H9 (cell line): ENCODE data around the gene OMA1. TPM values are rescaled to one million over a fixed set of nuclear protein-coding genes. Genes with fewer than 3 reads are reported as not detected.

Experiments
- DNase-seq: peaks from one replicate; pipeline ENCODE4 v3.0.0-alpha.2; 2017
- H2AFZ ChIP-seq: one replicate; pipeline ENCODE4 v1.6.1; 2013; ENCODE audit warnings: mild to moderate bottlenecking, low read length, control low read depth, moderate library complexity
- H2AK5ac ChIP-seq: 2 replicates; pipeline ENCODE4 v1.6.1; 2013; ENCODE audit warnings: low read length, control low read depth, mixed read lengths; ENCODE audit not compliant: insufficient read length
- H2BK120ac ChIP-seq: one replicate; pipeline ENCODE4 v1.6.1; 2013; ENCODE audit warnings: low read depth, mild to moderate bottlenecking, low read length, control low read depth, inconsistent platforms; ENCODE audit not compliant: poor library complexity, severe bottlenecking
- H2BK12ac ChIP-seq: 2 replicates; pipeline ENCODE4 v1.6.1; 2013; ENCODE audit warnings: low read length, control low read depth, mixed read lengths, low read depth; ENCODE audit not compliant: insufficient read length
- H2BK15ac ChIP-seq: 2 replicates; pipeline ENCODE4 v1.6.1; 2013; ENCODE audit warnings: low read depth, low read length, control low read depth
- H2BK20ac ChIP-seq: one replicate; pipeline ENCODE4 v1.6.1; 2013; ENCODE audit warnings: low read depth, mild to moderate bottlenecking, low read length, control low read depth, inconsistent platforms; ENCODE audit not compliant: poor library complexity, severe bottlenecking
- H2BK5ac ChIP-seq: 2 replicates; pipeline ENCODE4 v1.6.1; 2013; ENCODE audit warnings: low read length, control low read depth, mixed read lengths; ENCODE audit not compliant: insufficient read length
- H3K14ac ChIP-seq: 2 replicates; pipeline ENCODE4 v1.6.1; 2013; ENCODE audit warnings: low read length, control low read depth; ENCODE audit not compliant: insufficient read depth
- H3K18ac ChIP-seq: 2 replicates; pipeline ENCODE4 v1.6.1; 2013; ENCODE audit warnings: low read depth, mild to moderate bottlenecking, mixed read lengths, low read length, control low read depth; ENCODE audit not compliant: insufficient read length
- H3K23ac ChIP-seq: 2 replicates; pipeline ENCODE4 v1.6.1; 2013; ENCODE audit warnings: low read length, control low read depth, mixed read lengths, low read depth; ENCODE audit not compliant: insufficient read length
- H3K23me2 ChIP-seq: 2 replicates; pipeline ENCODE4 v1.6.1; 2013; ENCODE audit warnings: low read depth, mild to moderate bottlenecking, mixed read lengths, low read length, control low read depth; ENCODE audit not compliant: insufficient read length, poor library complexity, severe bottlenecking
- H3K27ac ChIP-seq: 2 replicates; pipeline ENCODE4 v1.5.1; 2013; ENCODE audit warnings: low read length, control low read depth, mixed read lengths, low read depth; ENCODE audit not compliant: insufficient read length
- H3K27me3 ChIP-seq: 2 replicates; pipeline ENCODE4 v1.6.1; 2013; ENCODE audit warnings: low read length, control low read depth, inconsistent platforms; ENCODE audit not compliant: insufficient read depth
- H3K4ac ChIP-seq: 2 replicates; pipeline ENCODE4 v1.6.1; 2013; ENCODE audit warnings: low read depth, mild to moderate bottlenecking, control low read depth, inconsistent platforms, low read length, moderate library complexity
- H3K4me1 ChIP-seq: 2 replicates; pipeline ENCODE4 v1.6.1; 2013; ENCODE audit warnings: low read length, control low read depth, inconsistent platforms; ENCODE audit not compliant: insufficient read depth
- H3K4me2 ChIP-seq: 2 replicates; pipeline ENCODE4 v1.6.1; 2013; ENCODE audit warnings: low read length, control low read depth, mixed read lengths; ENCODE audit not compliant: insufficient read length, insufficient read depth
- H3K56ac ChIP-seq: 2 replicates; pipeline ENCODE4 v1.6.1; 2013; ENCODE audit warnings: low read depth, mild to moderate bottlenecking, mixed read lengths, low read length, control low read depth; ENCODE audit not compliant: insufficient read length
- H3K79me1 ChIP-seq: 2 replicates; pipeline ENCODE4 v1.6.1; 2013; ENCODE audit warnings: low read depth, mild to moderate bottlenecking, moderate library complexity, low read length, control low read depth, inconsistent platforms; ENCODE audit not compliant: insufficient read depth, poor library complexity, severe bottlenecking
- H3K79me2 ChIP-seq: 2 replicates; pipeline ENCODE4 v1.6.1; 2013; ENCODE audit warnings: low read length, control low read depth, inconsistent platforms; ENCODE audit not compliant: insufficient read depth
- H3K9ac ChIP-seq: 2 replicates; pipeline ENCODE4 v1.6.1; 2013; ENCODE audit warnings: low read length, control low read depth, mixed read lengths; ENCODE audit not compliant: insufficient read length; ENCODE audit errors: extremely low read depth
- H3K9me3 ChIP-seq: one replicate; pipeline ENCODE4 v1.6.1; 2013; ENCODE audit warnings: low read depth, low read length, inconsistent platforms; ENCODE audit not compliant: control insufficient read depth
- H3T11ph ChIP-seq: one replicate; pipeline ENCODE4 v1.6.1; 2013; ENCODE audit warnings: mild to moderate bottlenecking, low read length, control low read depth, inconsistent platforms
- H4K20me1 ChIP-seq: one replicate; pipeline ENCODE4 v1.6.1; 2013; ENCODE audit not compliant: control insufficient read depth, insufficient read length, insufficient read depth
- H4K5ac ChIP-seq: 2 replicates; pipeline ENCODE4 v1.6.1; 2013; ENCODE audit warnings: low read depth, mild to moderate bottlenecking, mixed read lengths, low read length, control low read depth; ENCODE audit not compliant: insufficient read length
- H4K8ac ChIP-seq: replicated peaks from 2 replicates; pipeline ENCODE4 v1.6.1; 2013; ENCODE audit warnings: low read length, control low read depth, mixed read lengths, low read depth; ENCODE audit not compliant: insufficient read length
- H4K91ac ChIP-seq: 2 replicates; pipeline ENCODE4 v1.6.1; 2013; ENCODE audit warnings: low read depth, mild to moderate bottlenecking, moderate library complexity, mixed read lengths, low read length, control low read depth; ENCODE audit not compliant: insufficient read length
- H3K27ac Mint-ChIP-seq, 3 experiments: 2 replicates in 2 of 3; 3 replicates in 1 of 3; pipeline ENCODE4 v1.8.0; 2020 to 2021; ENCODE audit warnings: mixed read lengths in 3 of 3, mild to moderate bottlenecking in 1 of 3, moderate library complexity in 1 of 3
- H3K27me3 Mint-ChIP-seq: 2 replicates; pipeline ENCODE4 v1.8.0; 2021; ENCODE audit warnings: low read depth, mild to moderate bottlenecking, moderate library complexity, mixed read lengths
- H3K36me3 Mint-ChIP-seq, 3 experiments: 2 replicates in 2 of 3; 3 replicates in 1 of 3; pipeline ENCODE4 v1.8.0; 2020 to 2021; ENCODE audit warnings: low read depth in 3 of 3, mixed read lengths in 3 of 3; ENCODE audit not compliant: insufficient read depth in 1 of 3
- H3K4me1 Mint-ChIP-seq, 2 experiments: 2 replicates each; pipeline ENCODE4 v1.8.0; 2020; ENCODE audit warnings: mixed read lengths in 2 of 2
- H3K4me3 Mint-ChIP-seq, 2 experiments: 2 replicates in 1 of 2; 3 replicates in 1 of 2; pipeline ENCODE4 v1.8.0; 2020 to 2021; ENCODE audit warnings: mild to moderate bottlenecking in 2 of 2, mixed read lengths in 2 of 2, moderate library complexity in 1 of 2
- H3K9me3 Mint-ChIP-seq, 2 experiments: 2 replicates in 1 of 2; 3 replicates in 1 of 2; pipeline ENCODE4 v1.8.0; 2020; ENCODE audit warnings: mild to moderate bottlenecking in 2 of 2, mixed read lengths in 2 of 2, moderate library complexity in 1 of 2
- WGBS: extraction: QIAGEN DNeasy Blood & Tissue Kit; methylation state at CpG from one replicate; pipeline ENCODE4 v1.1.7; 2013; ENCODE audit warnings: missing lambda C conversion rate, low lambda C conversion rate, mixed read lengths; ENCODE audit not compliant: insufficient read length; ENCODE audit errors: extremely low coverage; 5-methylcytosine and 5-hydroxymethylcytosine counted together
- total RNA-seq: library from RNA; stranded (reverse); gene quantifications from 2 replicates; pipeline ENCODE4 v1.2.1, GENCODE V29; 2021
- TF ChIP-seq, protein P1 (sequence below): fragments of 200-600 bp; sonication (generic); conservative IDR thresholded peaks from 3 replicates; pipeline ENCODE4 v1.8.0; 2021; ENCODE audit warnings: antibody characterized with exemption, mild to moderate bottlenecking

The OMA1 gene
- total RNA-seq, 1 experiment from 2014 or later: 12.9 TPM

DNA sequence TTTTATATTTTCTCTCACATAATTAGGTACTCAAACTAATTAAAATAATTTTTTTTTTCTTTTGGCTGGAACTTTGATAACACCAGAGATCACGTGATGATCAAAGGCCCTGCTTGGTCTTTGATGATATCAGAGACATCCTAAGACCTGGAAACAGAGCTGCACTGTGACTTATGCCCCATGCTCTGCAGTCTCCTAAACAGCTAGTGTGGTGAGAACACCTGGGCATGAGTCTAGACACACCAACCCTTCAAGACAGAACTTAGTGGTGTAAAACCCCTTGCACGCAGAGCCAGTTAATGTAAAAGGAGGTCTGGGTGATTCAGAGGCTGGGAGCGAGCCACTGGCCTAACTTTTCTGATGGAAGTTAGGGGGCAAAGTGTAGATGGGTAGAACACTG lies 70.3 kb downstream of the OMA1 start:
- H2BK5ac ChIP-seq: no peak overlapping the region
- H3K56ac ChIP-seq: no peak overlapping the region
- H3K27me3 ChIP-seq: no peaks in the 10 kb centered on the region
- H3K79me1 ChIP-seq: no peaks in the 10 kb centered on the region
- no peak overlapping the region for H2AK5ac ChIP-seq
- no peak overlapping the region for H2BK12ac ChIP-seq
- no peak overlapping the region for H3K9ac ChIP-seq
- H2BK120ac ChIP-seq: no peak overlapping the region
- no peak overlapping the region for H3K4me2 ChIP-seq
- no peak overlapping the region for H4K8ac ChIP-seq
- TF ChIP-seq, protein P1, sequence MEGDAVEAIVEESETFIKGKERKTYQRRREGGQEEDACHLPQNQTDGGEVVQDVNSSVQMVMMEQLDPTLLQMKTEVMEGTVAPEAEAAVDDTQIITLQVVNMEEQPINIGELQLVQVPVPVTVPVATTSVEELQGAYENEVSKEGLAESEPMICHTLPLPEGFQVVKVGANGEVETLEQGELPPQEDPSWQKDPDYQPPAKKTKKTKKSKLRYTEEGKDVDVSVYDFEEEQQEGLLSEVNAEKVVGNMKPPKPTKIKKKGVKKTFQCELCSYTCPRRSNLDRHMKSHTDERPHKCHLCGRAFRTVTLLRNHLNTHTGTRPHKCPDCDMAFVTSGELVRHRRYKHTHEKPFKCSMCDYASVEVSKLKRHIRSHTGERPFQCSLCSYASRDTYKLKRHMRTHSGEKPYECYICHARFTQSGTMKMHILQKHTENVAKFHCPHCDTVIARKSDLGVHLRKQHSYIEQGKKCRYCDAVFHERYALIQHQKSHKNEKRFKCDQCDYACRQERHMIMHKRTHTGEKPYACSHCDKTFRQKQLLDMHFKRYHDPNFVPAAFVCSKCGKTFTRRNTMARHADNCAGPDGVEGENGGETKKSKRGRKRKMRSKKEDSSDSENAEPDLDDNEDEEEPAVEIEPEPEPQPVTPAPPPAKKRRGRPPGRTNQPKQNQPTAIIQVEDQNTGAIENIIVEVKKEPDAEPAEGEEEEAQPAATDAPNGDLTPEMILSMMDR: no peak
- H3K9me3 ChIP-seq: no peaks in the 10 kb centered on the region
- H2BK20ac ChIP-seq: peak overlapping the region; percentile 83
- H3K4ac ChIP-seq: no peak overlapping the region
- Mint-ChIP-seq H3K36me3 (no peaks in the 10 kb centered on the region), H3K27me3 (no peaks in the 10 kb centered on the region), H3K9me3 (no peaks in the 10 kb centered on the region), H3K27ac (no peak overlapping the region), H3K4me1 (no peaks in the 10 kb centered on the region; a peak in 2 of 4 replicates), H3K4me3 (no peak overlapping the region)
- WGBS: no CpG with 5 or more reads among the region's 3 CpGs
- H3K14ac ChIP-seq: no peak overlapping the region
- no peak overlapping the region for H4K91ac ChIP-seq
- no peak overlapping the region for H4K5ac ChIP-seq
- no peak overlapping the region for H2AFZ ChIP-seq
- no peak overlapping the region for H3K18ac ChIP-seq
- no peak overlapping the region for H3T11ph ChIP-seq
- H4K20me1 ChIP-seq: no peaks in the 10 kb centered on the region
- H3K4me1 ChIP-seq: no peaks in the 10 kb centered on the region
- no peak for DNase-seq
- no peaks in the 10 kb centered on the region for H3K79me2 ChIP-seq
- no peaks in the 10 kb centered on the region for H3K23me2 ChIP-seq
- H3K27ac ChIP-seq: no peak overlapping the region
- no peak overlapping the region for H3K23ac ChIP-seq
- no peak overlapping the region for H2BK15ac ChIP-seq
